Skin of body (tissue), 2 donors: ENCODE results near the gene TNS3. TPM values are rescaled to one million over a fixed set of nuclear protein-coding genes. Genes with fewer than 3 reads are reported as not detected.
A peak's percentile ranks its signal among the peaks of the same experiment; 100 is the strongest.

Experiments used
- DNase-seq: peaks from one replicate; lab custom pipeline; 2025; lab: John Stamatoyannopoulos, UW
- total RNA-seq: library from RNA; depleted of rRNA; stranded (reverse); fragments of >200 nt; gene quantifications from one replicate; pipeline ENCODE4 v1.2.3, GENCODE V29; 2014

The TNS3 gene
- total RNA-seq, 1 donor from 2014 or later, result 44.7 TPM

- DNase-seq, result no peak
Observed at GRCh38 chr7:47293884-47294555, 287.9 kb downstream of the TNS3 start.

- no peak for DNase-seq
Observed at GRCh38 chr7:47292832-47293309, 289.0 kb downstream of the TNS3 start.

GRCh38 chr7:47291461-47292081, 290.3 kb downstream of the TNS3 start:
- no peak for DNase-seq

- DNase-seq, result no peak
Observed at GRCh38 chr7:47290867-47291266, 291.0 kb downstream of the TNS3 start.

GRCh38 chr7:47290466-47290865, 291.4 kb downstream of the TNS3 start:
- DNase-seq, result no peak

GRCh38 chr7:47288060-47288459, 293.9 kb downstream of the TNS3 start:
- DNase-seq, result no peak

GRCh38 chr7:47285860-47286491, 295.9 kb downstream of the TNS3 start:
- peak; percentile 100 for DNase-seq

GRCh38 chr7:47284691-47285635, 296.9 kb downstream of the TNS3 start:
- no peak for DNase-seq

GRCh38 chr7:47283497-47284131, 298.3 kb downstream of the TNS3 start:
- no peak for DNase-seq

GRCh38 chr7:47282790-47283496, 299.0 kb downstream of the TNS3 start:
- no peak for DNase-seq

- no peak for DNase-seq
Observed at GRCh38 chr7:47281966-47282643, 299.8 kb downstream of the TNS3 start.

- DNase-seq, result no peak
Observed at GRCh38 chr7:47281161-47281560, 300.8 kb downstream of the TNS3 start.

GRCh38 chr7:47280114-47280513, 301.8 kb downstream of the TNS3 start:
- DNase-seq, result no peak

GRCh38 chr7:47278043-47278442, 303.9 kb downstream of the TNS3 start:
- no peak for DNase-seq

GRCh38 chr7:47277321-47277781, 304.6 kb downstream of the TNS3 start:
- no peak for DNase-seq

GRCh38 chr7:47273974-47274766, 307.7 kb downstream of the TNS3 start:
- DNase-seq, result no peak

GRCh38 chr7:47273088-47273487, 308.8 kb downstream of the TNS3 start:
- no peak for DNase-seq

GRCh38 chr7:47271749-47272148, 310.2 kb downstream of the TNS3 start:
- no peak for DNase-seq
